Parathyroid adenoma (tissue), 2 donors: ENCODE results near the gene STAP2.

Source experiments
- H2AFZ ChIP-seq: fragments of 300-600 bp; sonication (generic); one replicate; pipeline ENCODE4 v1.7.0; 2017; ENCODE audit warnings: antibody characterized with exemption, mild to moderate bottlenecking
- H3K27ac ChIP-seq: fragments of 300-600 bp; sonication (generic); one replicate; pipeline ENCODE4 v1.7.0; 2017
- H3K27me3 ChIP-seq: fragments of 300-600 bp; sonication (generic); one replicate; pipeline ENCODE4 v1.7.0; 2017; ENCODE audit warnings: low read length; ENCODE audit not compliant: control insufficient read depth, insufficient read depth
- H3K36me3 ChIP-seq: fragments of 300-600 bp; sonication (generic); one replicate; pipeline ENCODE4 v1.7.0; 2017; ENCODE audit warnings: low read length; ENCODE audit not compliant: control insufficient read depth, insufficient read depth
- H3K4me1 ChIP-seq: fragments of 300-600 bp; sonication (generic); one replicate; pipeline ENCODE4 v1.7.0; 2017; ENCODE audit warnings: control low read depth
- H3K4me2 ChIP-seq: fragments of 300-600 bp; sonication (generic); one replicate; pipeline ENCODE4 v1.7.0; 2017; ENCODE audit warnings: low read length
- H3K4me3 ChIP-seq: fragments of 300-600 bp; sonication (generic); one replicate; pipeline ENCODE4 v1.7.0; 2017; ENCODE audit warnings: low read depth, low read length
- H3K79me2 ChIP-seq: fragments of 300-600 bp; sonication (generic); one replicate; pipeline ENCODE4 v1.7.0; 2017; ENCODE audit warnings: control low read depth
- H3K9ac ChIP-seq: fragments of 300-600 bp; sonication (generic); one replicate; pipeline ENCODE4 v1.7.0; 2017; ENCODE audit warnings: mild to moderate bottlenecking
- H3K9me3 ChIP-seq: fragments of 300-600 bp; sonication (generic); one replicate; pipeline ENCODE4 v1.7.0; 2017; ENCODE audit warnings: low read length; ENCODE audit not compliant: control insufficient read depth
- CTCF ChIP-seq: fragments of 300-600 bp; sonication (generic); IDR thresholded peaks from one replicate; pipeline ENCODE4 v1.7.0; 2017; ENCODE audit warnings: antibody characterized with exemption, mild to moderate bottlenecking
- donor health status: primary hyperparathyroidism.

STAP2 gene

GRCh38 chr19:4297901-4298809 lies 40.5 kb downstream of the STAP2 start:
- Histone ChIP-seq H3K9ac (no peak overlapping the region), H3K4me3 (no peak overlapping the region), H3K79me2 (no peaks in the 10 kb centered on the region), H3K4me2 (no peak overlapping the region), H3K27ac (no peak overlapping the region), H3K27me3 (no peaks in the 10 kb centered on the region), H3K36me3 (no peaks in the 10 kb centered on the region), H3K4me1 (no peaks in the 10 kb centered on the region), H2AFZ (no peak overlapping the region), H3K9me3 (no peaks in the 10 kb centered on the region)
- TF ChIP-seq CTCF = no peak

GRCh38 chr19:4295972-4296771 lies 42.5 kb downstream of the STAP2 start:
- H3K79me2 ChIP-seq = no peaks in the 10 kb centered on the region
- H3K36me3 ChIP-seq = no peaks in the 10 kb centered on the region
- no peak overlapping the region for H2AFZ ChIP-seq
- H3K9ac ChIP-seq = no peak overlapping the region
- H3K4me2 ChIP-seq = no peak overlapping the region
- TF ChIP-seq CTCF = no peak
- H3K4me3 ChIP-seq = no peak overlapping the region
- H3K4me1 ChIP-seq = no peaks in the 10 kb centered on the region
- no peaks in the 10 kb centered on the region for H3K27me3 ChIP-seq
- H3K9me3 ChIP-seq = no peaks in the 10 kb centered on the region
- H3K27ac ChIP-seq = no peak overlapping the region

- Histone ChIP-seq H3K9me3 (no peaks in the 10 kb centered on the region), H3K27me3 (no peaks in the 10 kb centered on the region), H3K27ac (no peak overlapping the region), H3K79me2 (no peaks in the 10 kb centered on the region), H3K4me2 (no peak overlapping the region), H3K9ac (no peak overlapping the region), H3K4me1 (no peaks in the 10 kb centered on the region), H3K36me3 (no peaks in the 10 kb centered on the region), H3K4me3 (no peak overlapping the region), H2AFZ (no peak overlapping the region)
- TF ChIP-seq CTCF = no peak
Measured at GRCh38 chr19:4294389-4294788, 44.2 kb downstream of the STAP2 start.

GRCh38 chr19:4292515-4292914 lies 46.1 kb downstream of the STAP2 start:
- Histone ChIP-seq H2AFZ (no peak overlapping the region), H3K9me3 (no peaks in the 10 kb centered on the region), H3K27me3 (no peaks in the 10 kb centered on the region), H3K9ac (no peak overlapping the region), H3K79me2 (no peaks in the 10 kb centered on the region), H3K4me1 (no peaks in the 10 kb centered on the region), H3K36me3 (no peaks in the 10 kb centered on the region), H3K4me3 (no peak overlapping the region), H3K4me2 (no peak overlapping the region), H3K27ac (no peak overlapping the region)
- no peak for TF ChIP-seq CTCF
